ENCODE data around the gene GPX4. TPM values are rescaled to one million over a fixed set of nuclear protein-coding genes. Genes with fewer than 3 reads are reported as not detected.

GPX4 gene, protein sequence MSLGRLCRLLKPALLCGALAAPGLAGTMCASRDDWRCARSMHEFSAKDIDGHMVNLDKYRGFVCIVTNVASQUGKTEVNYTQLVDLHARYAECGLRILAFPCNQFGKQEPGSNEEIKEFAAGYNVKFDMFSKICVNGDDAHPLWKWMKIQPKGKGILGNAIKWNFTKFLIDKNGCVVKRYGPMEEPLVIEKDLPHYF
- 367 to 510 TPM (median 493 TPM) in 5 replicates for total RNA-seq (2022; extraction: Qiagen RNA extraction; ENCODE audit: low read depth)

DNA sequence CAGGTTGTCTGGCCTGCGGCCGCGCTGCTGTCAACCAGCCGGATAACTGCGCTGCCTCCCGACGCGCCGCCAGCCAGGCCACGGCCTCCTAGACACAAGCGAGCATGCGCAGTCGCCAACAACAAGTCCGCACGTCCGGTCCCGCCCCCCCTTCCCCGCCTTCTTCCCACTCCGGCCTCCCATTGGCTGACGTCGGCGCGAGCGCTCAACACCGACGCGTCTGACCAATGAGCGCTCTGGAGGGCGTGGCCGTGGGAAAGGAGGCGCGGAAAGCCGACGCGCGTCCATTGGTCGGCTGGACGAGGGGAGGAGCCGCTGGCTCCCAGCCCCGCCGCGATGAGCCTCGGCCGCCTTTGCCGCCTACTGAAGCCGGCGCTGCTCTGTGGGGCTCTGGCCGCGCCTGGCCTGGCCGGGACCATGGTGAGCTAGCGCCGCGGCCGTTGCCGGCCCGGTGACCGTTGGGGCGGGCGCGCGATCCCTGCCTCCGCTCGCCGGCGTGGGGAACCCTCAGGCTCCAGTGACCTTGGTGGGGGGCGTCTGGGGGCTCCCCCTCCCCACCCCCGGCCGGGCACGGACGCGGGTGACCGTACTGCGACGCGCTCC is at the start of gene GPX4:
Gene GPX4 (plus strand): TSS at position 287 of the 603 bp plus-strand sequence. CDS start 50 bp downstream, at position 337.

DNA sequence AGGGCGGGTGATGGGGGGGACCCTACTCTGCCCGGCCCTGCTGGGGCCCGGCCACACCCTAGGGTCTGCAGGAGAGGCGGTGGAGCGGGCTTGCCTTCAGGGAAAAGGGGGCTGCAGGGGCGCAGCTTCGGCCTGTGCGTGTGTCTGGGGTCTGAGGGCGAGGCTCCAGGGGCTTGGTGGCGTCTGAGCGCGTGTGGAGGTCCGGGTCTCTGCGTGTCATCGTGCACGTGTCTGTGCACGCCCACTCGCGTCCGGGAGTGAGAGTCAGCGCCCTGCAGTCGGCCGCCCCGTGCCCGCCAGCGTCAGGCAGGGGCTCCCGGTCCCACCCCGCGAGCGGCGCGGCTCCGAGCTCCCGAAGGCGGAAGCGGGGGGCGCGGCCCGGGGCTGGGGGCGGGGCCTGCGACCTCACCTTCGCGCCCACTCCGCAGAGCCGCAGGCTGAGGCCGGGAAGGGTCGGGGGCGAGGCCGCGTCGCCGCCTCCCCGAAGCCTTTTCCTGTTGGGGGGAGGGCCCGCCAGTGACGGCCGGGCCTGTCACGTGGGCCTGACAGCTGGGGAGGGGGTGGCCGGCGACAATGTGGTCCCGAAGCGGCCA is 37.0 kb upstream of the GPX4 start, which contains the start of gene ARHGAP45:
Gene ARHGAP45 (plus strand): TSS at position 420 of the 593 bp plus-strand sequence. CDS start 239 bp downstream, outside the sequence.

DNA sequence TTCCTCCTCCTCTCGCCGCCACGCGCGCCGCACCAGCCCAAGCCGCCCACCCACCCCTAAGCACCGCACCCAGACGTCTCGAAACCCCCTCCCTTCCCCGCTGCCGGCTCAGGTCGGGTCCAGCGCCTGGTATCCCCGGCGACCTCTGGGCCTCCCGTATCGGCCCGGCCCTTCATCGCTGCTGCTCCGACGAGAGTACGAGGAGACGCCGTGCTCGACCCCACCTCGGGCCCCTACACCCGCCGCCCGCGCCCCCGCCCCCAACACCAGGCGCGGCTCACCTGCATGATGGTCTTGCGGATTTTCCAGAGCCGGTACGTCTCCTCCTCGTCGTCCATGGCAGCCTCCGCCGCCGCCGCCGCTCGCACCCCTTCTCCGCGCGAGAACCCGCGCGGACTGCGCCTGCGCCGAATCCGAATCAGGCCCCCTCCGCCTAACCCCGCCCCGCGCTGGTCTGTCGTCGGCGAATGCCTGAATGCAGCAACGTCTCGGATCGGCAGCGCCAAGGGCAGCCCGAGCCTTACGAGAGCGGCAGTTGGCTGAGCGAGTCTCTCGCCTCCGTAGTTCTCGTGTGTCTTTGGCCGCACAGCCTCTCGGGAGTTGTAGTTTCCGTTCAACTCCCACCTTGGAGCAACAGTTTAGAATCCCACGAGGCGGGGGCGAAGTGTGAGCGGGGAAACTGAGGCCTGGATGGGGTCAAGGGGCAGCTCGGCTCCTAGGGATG is 8.7 kb upstream of the GPX4 start, which contains the start of gene POLR2E:
Gene POLR2E (minus strand): TSS at position 398 of the 724 bp plus-strand sequence. CDS start 60 bp downstream, at position 338.

Other genes starting within 250 kb of the GPX4 start
- 5.8 to 25.7 TPM (median 20.6 TPM) in 5 replicates for gene CFD, start 244.3 kb upstream of the GPX4 start, total RNA-seq (2022; extraction: Qiagen RNA extraction; ENCODE audit: low read depth)
- 11.8 to 23.9 TPM (median 23.1 TPM) in 5 replicates for gene MED16, start 210.8 kb upstream of the GPX4 start, total RNA-seq (2022; extraction: Qiagen RNA extraction; ENCODE audit: low read depth)
- gene RNU6-9, start 210.5 kb upstream of the GPX4 start, total RNA-seq (2022; extraction: Qiagen RNA extraction; ENCODE audit: low read depth) = not detected in 5 replicates
- gene R3HDM4, start 190.8 kb upstream of the GPX4 start, total RNA-seq (2022; extraction: Qiagen RNA extraction; ENCODE audit: low read depth) = 23.4 to 55.9 TPM (median 41.8 TPM) in 5 replicates
- gene KISS1R, start 186.7 kb upstream of the GPX4 start, total RNA-seq (2022; extraction: Qiagen RNA extraction; ENCODE audit: low read depth) = 0.21 to 0.62 TPM (median 0.42 TPM) in 4 of 5 replicates, not detected in the other
- gene ARID3A, start 178.0 kb upstream of the GPX4 start, total RNA-seq (2022; extraction: Qiagen RNA extraction; ENCODE audit: low read depth) = 3.3 to 8.5 TPM (median 7.0 TPM) in 5 replicates
- gene WDR18, start 119.6 kb upstream of the GPX4 start, total RNA-seq (2022; extraction: Qiagen RNA extraction; ENCODE audit: low read depth) = 37.9 to 71.8 TPM (median 69.0 TPM) in 5 replicates
- 0.88 to 4.3 TPM (median 3.3 TPM) in 5 replicates for gene GRIN3B, start 103.6 kb upstream of the GPX4 start, total RNA-seq (2022; extraction: Qiagen RNA extraction; ENCODE audit: low read depth)
- 55.7 to 134 TPM (median 120 TPM) in 5 replicates for gene TMEM259, start 82.9 kb upstream of the GPX4 start, total RNA-seq (2022; extraction: Qiagen RNA extraction; ENCODE audit: low read depth)
- not detected in 5 replicates for gene RNU6-2, start 82.5 kb upstream of the GPX4 start, total RNA-seq (2022; extraction: Qiagen RNA extraction; ENCODE audit: low read depth)
- gene CNN2, start 77.4 kb upstream of the GPX4 start, total RNA-seq (2022; extraction: Qiagen RNA extraction; ENCODE audit: low read depth) = 58.7 to 77.1 TPM (median 66.0 TPM) in 5 replicates
- 6.2 to 17.5 TPM (median 12.9 TPM) in 5 replicates for gene ABCA7, start 63.9 kb upstream of the GPX4 start, total RNA-seq (2022; extraction: Qiagen RNA extraction; ENCODE audit: low read depth)
- 1.5 to 4.0 TPM (median 3.6 TPM) in 5 replicates for gene ARHGAP45, start 36.8 kb upstream of the GPX4 start, total RNA-seq (2022; extraction: Qiagen RNA extraction; ENCODE audit: low read depth)
- 163 to 257 TPM (median 236 TPM) in 5 replicates for gene POLR2E, start 8.6 kb upstream of the GPX4 start, total RNA-seq (2022; extraction: Qiagen RNA extraction; ENCODE audit: low read depth)
- gene SBNO2, start 70.3 kb downstream of the GPX4 start, total RNA-seq (2022; extraction: Qiagen RNA extraction; ENCODE audit: low read depth) = 20.2 to 45.2 TPM (median 43.8 TPM) in 5 replicates
- 25.5 to 40.2 TPM (median 38.6 TPM) in 5 replicates for gene STK11, start 101.8 kb downstream of the GPX4 start, total RNA-seq (2022; extraction: Qiagen RNA extraction; ENCODE audit: low read depth)
- gene CBARP, start 134.0 kb downstream of the GPX4 start, total RNA-seq (2022; extraction: Qiagen RNA extraction; ENCODE audit: low read depth) = 2.3 to 6.0 TPM (median 4.7 TPM) in 5 replicates
- 77.1 to 178 TPM (median 171 TPM) in 5 replicates for gene ATP5F1D, start 137.8 kb downstream of the GPX4 start, total RNA-seq (2022; extraction: Qiagen RNA extraction; ENCODE audit: low read depth)
- gene MIDN, start 144.6 kb downstream of the GPX4 start, total RNA-seq (2022; extraction: Qiagen RNA extraction; ENCODE audit: low read depth) = 35.7 to 56.7 TPM (median 49.1 TPM) in 5 replicates
- 87.1 to 165 TPM (median 105 TPM) in 5 replicates for gene CIRBP, start 165.3 kb downstream of the GPX4 start, total RNA-seq (2022; extraction: Qiagen RNA extraction; ENCODE audit: low read depth)
- 31.9 to 87.6 TPM (median 83.9 TPM) in 5 replicates for gene FAM174C, start 171.5 kb downstream of the GPX4 start, total RNA-seq (2022; extraction: Qiagen RNA extraction; ENCODE audit: low read depth)
- 0.61 to 3.2 TPM (median 2.9 TPM) in 5 replicates for gene EFNA2, start 181.9 kb downstream of the GPX4 start, total RNA-seq (2022; extraction: Qiagen RNA extraction; ENCODE audit: low read depth)

Measured in A549 treated with ZK216348 at 1 μM for 4 hours (cell line).